ENCODE results near the gene ETV2. TPM values are rescaled to one million over a fixed set of nuclear protein-coding genes. Genes with fewer than 3 reads are reported as not detected.

Gene ETV2
- total RNA-seq, 1 donor from 2014 or later, result 1,894 TPM

DNA sequence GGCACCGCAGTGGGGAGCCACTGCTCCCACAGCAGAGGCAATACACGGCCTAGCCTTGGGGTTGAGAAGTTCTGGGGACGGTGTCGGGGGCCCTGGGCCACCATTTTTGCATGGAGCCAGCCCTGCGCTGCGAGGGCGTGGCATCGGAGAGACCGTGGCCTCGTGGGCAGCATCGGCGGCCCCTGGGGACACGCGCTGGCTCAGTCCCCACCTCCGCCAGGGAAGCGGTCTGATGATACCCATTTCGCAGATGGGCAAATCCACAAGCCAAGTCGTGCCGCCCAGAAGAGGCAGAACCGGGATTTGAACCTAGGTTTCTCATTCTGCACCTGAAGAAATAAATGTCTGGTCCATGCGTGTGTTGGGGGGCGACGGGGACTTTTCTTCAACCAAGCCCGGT is 23.6 kb downstream of the ETV2 start:
- Mint-ChIP-seq H3K4me3 (ENCODE audit: unreplicated experiment) (no peak overlapping the region), H3K27me3 (ENCODE audit: unreplicated experiment) (peaks cover 4% of the 10 kb centered on the region), H3K9me3 (ENCODE audit: unreplicated experiment) (no peaks in the 10 kb centered on the region), H3K36me3 (ENCODE audit: low read depth, unreplicated experiment) (no peaks in the 10 kb centered on the region), H3K27ac (ENCODE audit: unreplicated experiment) (no peak overlapping the region), H3K4me1 (ENCODE audit: unreplicated experiment) (no peaks in the 10 kb centered on the region)
- TF ChIP-seq, protein P1, sequence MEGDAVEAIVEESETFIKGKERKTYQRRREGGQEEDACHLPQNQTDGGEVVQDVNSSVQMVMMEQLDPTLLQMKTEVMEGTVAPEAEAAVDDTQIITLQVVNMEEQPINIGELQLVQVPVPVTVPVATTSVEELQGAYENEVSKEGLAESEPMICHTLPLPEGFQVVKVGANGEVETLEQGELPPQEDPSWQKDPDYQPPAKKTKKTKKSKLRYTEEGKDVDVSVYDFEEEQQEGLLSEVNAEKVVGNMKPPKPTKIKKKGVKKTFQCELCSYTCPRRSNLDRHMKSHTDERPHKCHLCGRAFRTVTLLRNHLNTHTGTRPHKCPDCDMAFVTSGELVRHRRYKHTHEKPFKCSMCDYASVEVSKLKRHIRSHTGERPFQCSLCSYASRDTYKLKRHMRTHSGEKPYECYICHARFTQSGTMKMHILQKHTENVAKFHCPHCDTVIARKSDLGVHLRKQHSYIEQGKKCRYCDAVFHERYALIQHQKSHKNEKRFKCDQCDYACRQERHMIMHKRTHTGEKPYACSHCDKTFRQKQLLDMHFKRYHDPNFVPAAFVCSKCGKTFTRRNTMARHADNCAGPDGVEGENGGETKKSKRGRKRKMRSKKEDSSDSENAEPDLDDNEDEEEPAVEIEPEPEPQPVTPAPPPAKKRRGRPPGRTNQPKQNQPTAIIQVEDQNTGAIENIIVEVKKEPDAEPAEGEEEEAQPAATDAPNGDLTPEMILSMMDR (IDR thresholded peaks at IDR 0.05; ENCODE audit: unreplicated experiment), result no peak
- no peak for DNase-seq (ENCODE audit: low spot score)

DNA sequence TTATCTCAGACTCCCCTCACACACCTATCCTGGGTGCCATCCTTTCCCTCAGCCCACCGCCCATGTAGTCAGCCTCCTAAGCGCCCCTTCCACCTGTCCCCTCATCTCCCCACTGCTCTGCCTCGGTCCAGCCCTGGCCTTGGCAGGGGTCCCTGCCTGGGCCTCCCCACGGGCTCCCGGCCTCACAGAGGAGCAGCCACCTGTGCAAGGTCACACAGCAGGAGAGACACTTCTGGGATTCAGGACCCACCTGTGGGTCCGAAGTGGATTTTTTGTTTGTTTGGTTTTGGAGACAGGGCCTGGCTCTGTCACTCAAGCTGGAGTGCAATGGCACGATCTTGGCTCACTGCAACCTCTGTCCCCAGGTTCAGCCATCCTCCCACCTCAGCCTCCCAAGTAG is 24.1 kb downstream of the ETV2 start:
- H3K36me3 Mint-ChIP-seq (ENCODE audit: low read depth, unreplicated experiment), result no peaks in the 10 kb centered on the region
- no peaks in the 10 kb centered on the region for H3K4me1 Mint-ChIP-seq (ENCODE audit: unreplicated experiment)
- DNase-seq (ENCODE audit: low spot score), result no peak
- no peak overlapping the region for H3K27ac Mint-ChIP-seq (ENCODE audit: unreplicated experiment)
- no peak overlapping the region for H3K4me3 Mint-ChIP-seq (ENCODE audit: unreplicated experiment)
- TF ChIP-seq, protein P1 (IDR thresholded peaks at IDR 0.05; ENCODE audit: unreplicated experiment), result no peak
- peaks cover 5% of the 10 kb centered on the region for H3K27me3 Mint-ChIP-seq (ENCODE audit: unreplicated experiment)
- H3K9me3 Mint-ChIP-seq (ENCODE audit: unreplicated experiment), result no peaks in the 10 kb centered on the region

DNA sequence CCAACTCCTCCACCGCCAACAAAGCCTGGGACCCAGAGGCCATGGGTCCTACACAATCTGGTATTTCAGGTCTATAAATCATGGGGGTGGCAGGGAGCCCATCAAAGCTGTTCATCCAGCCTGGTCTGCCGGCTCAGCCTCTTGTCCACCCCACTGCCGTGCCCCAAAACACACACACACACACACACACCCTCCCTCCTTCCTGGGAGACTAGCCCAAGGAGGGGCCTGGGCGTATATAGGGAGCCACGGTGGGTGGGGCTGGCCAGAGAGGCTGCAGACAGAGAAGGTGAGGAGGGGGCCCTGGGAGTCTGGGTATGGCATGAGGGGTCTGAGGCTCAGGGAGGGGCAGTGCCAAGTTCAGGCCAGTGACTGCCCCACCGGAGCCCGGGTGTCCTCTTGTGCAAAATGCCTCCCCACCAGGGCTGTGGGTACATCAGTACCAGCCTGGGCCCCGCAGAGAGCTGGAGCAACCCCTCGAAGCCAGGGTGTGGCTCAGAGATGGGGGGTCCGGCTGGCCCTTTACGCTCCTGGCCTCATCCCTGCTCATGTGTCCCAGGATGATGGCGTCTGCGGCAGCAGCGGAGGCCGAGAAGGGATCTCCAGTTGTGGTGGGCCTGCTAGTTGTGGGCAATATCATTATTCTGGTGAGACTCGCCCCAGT is 24.8 kb downstream of the ETV2 start, which contains the start of gene UPK1A:
Gene UPK1A (plus strand): TSS at position 267 of the 663 bp plus-strand sequence. CDS start 296 bp downstream, at position 563.
- no peak within 1 kb of the TSS for H3K27ac Mint-ChIP-seq (ENCODE audit: unreplicated experiment)
- DNase-seq (ENCODE audit: low spot score), result no peak

DNA sequence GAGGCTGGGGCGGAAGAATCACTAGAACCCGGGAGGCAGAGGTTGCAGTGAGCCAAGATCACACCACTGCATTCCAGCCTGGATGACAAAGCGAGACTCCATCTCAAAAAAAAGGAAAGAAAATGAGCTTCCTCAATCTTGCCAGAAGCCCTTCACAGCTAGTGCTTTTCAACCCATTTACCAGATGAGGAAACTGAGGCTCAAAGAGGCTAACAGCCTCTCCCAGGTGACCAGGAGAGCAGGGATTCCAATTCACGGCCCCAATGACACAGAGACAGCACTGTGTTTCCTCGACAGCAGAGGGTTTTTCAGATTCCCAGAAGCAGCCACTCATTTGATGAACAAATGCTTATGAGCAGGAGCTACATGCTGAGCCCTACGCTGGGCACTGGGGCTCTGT is 28.0 kb downstream of the ETV2 start:
- no peaks in the 10 kb centered on the region for H3K9me3 Mint-ChIP-seq (ENCODE audit: unreplicated experiment)
- no peaks in the 10 kb centered on the region for H3K4me1 Mint-ChIP-seq (ENCODE audit: unreplicated experiment)
- H3K27ac Mint-ChIP-seq (ENCODE audit: unreplicated experiment), result no peak overlapping the region
- no peak for DNase-seq (ENCODE audit: low spot score)
- no peak overlapping the region for H3K4me3 Mint-ChIP-seq (ENCODE audit: unreplicated experiment)
- TF ChIP-seq, protein P1 (IDR thresholded peaks at IDR 0.05; ENCODE audit: unreplicated experiment), result no peak
- H3K36me3 Mint-ChIP-seq (ENCODE audit: low read depth, unreplicated experiment), result no peaks in the 10 kb centered on the region
- H3K27me3 Mint-ChIP-seq (ENCODE audit: unreplicated experiment), result peaks cover 11% of the 10 kb centered on the region

More for the DNA sequence above, 24.8 kb downstream of the ETV2 start, which contains the start of gene UPK1A:
- TF ChIP-seq, protein P1 (IDR thresholded peaks at IDR 0.05; ENCODE audit: unreplicated experiment), result no peak
- Mint-ChIP-seq H3K4me1 (ENCODE audit: unreplicated experiment) (no peaks in the 10 kb centered on the region), H3K9me3 (ENCODE audit: unreplicated experiment) (no peaks in the 10 kb centered on the region), H3K36me3 (ENCODE audit: low read depth, unreplicated experiment) (no peaks in the 10 kb centered on the region), H3K27me3 (ENCODE audit: unreplicated experiment) (peaks cover 9% of the 10 kb centered on the region), H3K4me3 (ENCODE audit: unreplicated experiment) (no peak within 1 kb of the TSS)

- DNase-seq (ENCODE audit: low spot score), result no peak
- Mint-ChIP-seq H3K27me3 (ENCODE audit: unreplicated experiment) (peaks cover 8% of the 10 kb centered on the region), H3K4me1 (ENCODE audit: unreplicated experiment) (no peaks in the 10 kb centered on the region), H3K9me3 (ENCODE audit: unreplicated experiment) (no peaks in the 10 kb centered on the region), H3K4me3 (ENCODE audit: unreplicated experiment) (no peak overlapping the region), H3K36me3 (ENCODE audit: low read depth, unreplicated experiment) (no peaks in the 10 kb centered on the region), H3K27ac (ENCODE audit: unreplicated experiment) (no peak overlapping the region)
- TF ChIP-seq, protein P1 (IDR thresholded peaks at IDR 0.05; ENCODE audit: unreplicated experiment), result no peak
These were observed 28.4 kb downstream of the ETV2 start for GRCh38 chr19:35669974-35670373.

All from endothelial cell (in vitro differentiated cells).